Epithelial cell of proximal tubule (primary cell): ENCODE measurements around the gene TMEM108. TPM values are rescaled to one million over a fixed set of nuclear protein-coding genes. Genes with fewer than 3 reads are reported as not detected.

Experiments
- DNase-seq: peaks from one replicate; pipeline ENCODE4 v3.0.0-alpha.2; 2011; ENCODE audit warnings: low read depth
- H3K4me3 ChIP-seq: 2 replicates; pipeline ENCODE4 v1.5.1; 2011; ENCODE audit warnings: low read depth, mild to moderate bottlenecking, low read length
- CTCF ChIP-seq: conservative IDR thresholded peaks from 2 replicates; pipeline ENCODE4 v1.5.1; 2012; ENCODE audit warnings: low read depth, mild to moderate bottlenecking, low read length
- total RNA-seq: library from RNA; depleted of rRNA; stranded (reverse); fragments of >200 nt; gene quantifications from 2 replicates; pipeline ENCODE4 v1.2.3, GENCODE V29; 2015

The TMEM108 gene
- total RNA-seq, 1 donor from 2014 or later = 1.7 TPM

- H3K4me3 ChIP-seq = no peak overlapping the region
- DNase-seq = no peak
- no peak for TF ChIP-seq CTCF
Measured at GRCh38 chr3:133158686-133159085, 120.5 kb downstream of the TMEM108 start.

- H3K4me3 ChIP-seq = no peak overlapping the region
- DNase-seq = no peak
- no peak for TF ChIP-seq CTCF
Measured at GRCh38 chr3:133159498-133160475, 121.6 kb downstream of the TMEM108 start.

- DNase-seq = no peak
- no peak for TF ChIP-seq CTCF
- H3K4me3 ChIP-seq = no peak overlapping the region
Measured at GRCh38 chr3:133161656-133162055, 123.5 kb downstream of the TMEM108 start.

- DNase-seq = no peak
- TF ChIP-seq CTCF = no peak
- H3K4me3 ChIP-seq = no peak overlapping the region
Measured at GRCh38 chr3:133162265-133162664, 124.1 kb downstream of the TMEM108 start.

GRCh38 chr3:133162670-133163305 is 124.6 kb downstream of the TMEM108 start:
- no peak for TF ChIP-seq CTCF
- DNase-seq = no peak

GRCh38 chr3:133167340-133168024 is 129.3 kb downstream of the TMEM108 start:
- DNase-seq = no peak
- TF ChIP-seq CTCF = no peak
- H3K4me3 ChIP-seq = no peak overlapping the region

More at GRCh38 chr3:133162670-133163305, 124.6 kb downstream of the TMEM108 start:
- no peak overlapping the region for H3K4me3 ChIP-seq
